ENCODE data around the gene ST6GALNAC3.
"Not testable (repeated sequence)": the region's sequence is repeated elsewhere in the genome, so short reads cannot be mapped to it uniquely, and the experiment has no call there.

Gene ST6GALNAC3

GRCh38 chr1:76615253-76616035 lies 540.9 kb downstream of the ST6GALNAC3 start:
- no peak for DNase-seq (ENCODE audit: low read depth in 2 of 2, low spot score in 1 of 2)

GRCh38 chr1:76620371-76620770 lies 545.8 kb downstream of the ST6GALNAC3 start:
- DNase-seq (ENCODE audit: low read depth in 2 of 2, low spot score in 1 of 2) = no peak

GRCh38 chr1:76622774-76623528 lies 548.4 kb downstream of the ST6GALNAC3 start:
- DNase-seq (ENCODE audit: low read depth in 2 of 2, low spot score in 1 of 2) = no peak

GRCh38 chr1:76625886-76626678 lies 551.5 kb downstream of the ST6GALNAC3 start:
- no peak for DNase-seq (ENCODE audit: low read depth in 2 of 2, low spot score in 1 of 2)

GRCh38 chr1:76627498-76627897 lies 553.0 kb downstream of the ST6GALNAC3 start:
- DNase-seq (ENCODE audit: low read depth in 2 of 2, low spot score in 1 of 2) = no peak

GRCh38 chr1:76627901-76628300 lies 553.4 kb downstream of the ST6GALNAC3 start:
- no peak for DNase-seq (ENCODE audit: low read depth in 2 of 2, low spot score in 1 of 2)

- no peak for DNase-seq (ENCODE audit: low read depth in 2 of 2, low spot score in 1 of 2)
Measured at GRCh38 chr1:76632136-76632535, 557.6 kb downstream of the ST6GALNAC3 start.

- no peak for DNase-seq (ENCODE audit: low read depth in 2 of 2, low spot score in 1 of 2)
Measured at GRCh38 chr1:76635784-76636183, 561.2 kb downstream of the ST6GALNAC3 start.

GRCh38 chr1:76639181-76639580 lies 564.6 kb downstream of the ST6GALNAC3 start:
- DNase-seq (ENCODE audit: low read depth in 2 of 2, low spot score in 1 of 2) = no peak

GRCh38 chr1:76640092-76640491 lies 565.5 kb downstream of the ST6GALNAC3 start:
- no peak for DNase-seq (ENCODE audit: low read depth in 2 of 2, low spot score in 1 of 2)

- DNase-seq (ENCODE audit: low read depth in 2 of 2, low spot score in 1 of 2) = no peak
Measured at GRCh38 chr1:76640723-76641122, 566.2 kb downstream of the ST6GALNAC3 start.

GRCh38 chr1:76644139-76644538 lies 569.6 kb downstream of the ST6GALNAC3 start:
- no peak for DNase-seq (ENCODE audit: low read depth in 2 of 2, low spot score in 1 of 2)

GRCh38 chr1:76652860-76653259 lies 578.3 kb downstream of the ST6GALNAC3 start:
- DNase-seq (ENCODE audit: low read depth in 2 of 2, low spot score in 1 of 2) = not testable (repeated sequence)

GRCh38 chr1:76657623-76658022 lies 583.1 kb downstream of the ST6GALNAC3 start:
- DNase-seq (ENCODE audit: low read depth in 2 of 2, low spot score in 1 of 2) = no peak

- no peak for DNase-seq (ENCODE audit: low read depth in 2 of 2, low spot score in 1 of 2)
Measured at GRCh38 chr1:76659171-76659940, 584.8 kb downstream of the ST6GALNAC3 start.

GRCh38 chr1:76661531-76661930 lies 587.0 kb downstream of the ST6GALNAC3 start:
- DNase-seq (ENCODE audit: low read depth in 2 of 2, low spot score in 1 of 2) = no peak

GRCh38 chr1:76666499-76666898 lies 592.0 kb downstream of the ST6GALNAC3 start:
- DNase-seq (ENCODE audit: low read depth in 2 of 2, low spot score in 1 of 2) = no peak

GRCh38 chr1:76668046-76668445 lies 593.5 kb downstream of the ST6GALNAC3 start:
- no peak for DNase-seq (ENCODE audit: low read depth in 2 of 2, low spot score in 1 of 2)

- no peak for DNase-seq (ENCODE audit: low read depth in 2 of 2, low spot score in 1 of 2)
Measured at GRCh38 chr1:76669131-76669530, 594.6 kb downstream of the ST6GALNAC3 start.

GRCh38 chr1:76669624-76670315 lies 595.2 kb downstream of the ST6GALNAC3 start:
- DNase-seq (ENCODE audit: low read depth in 2 of 2, low spot score in 1 of 2) = no peak

Measured in stimulated activated CD8-positive, alpha-beta memory T cell treated with anti-CD3 and anti-CD28 coated beads, Interleukin-4, amount 100 ng/mL, for 4 hours (primary cell).